Endothelial cell of umbilical vein (primary cell): Measurements from ENCODE around the gene FUT4.

ENCODE experiments used
- EZH2 ChIP-seq: IDR thresholded peaks from 2 replicates; pipeline ENCODE4 v1.6.1; 2012; ENCODE audit warnings: borderline replicate concordance, low read depth, mild to moderate bottlenecking, moderate library complexity, low read length, inconsistent platforms; ENCODE audit not compliant: severe bottlenecking
- TF ChIP-seq, protein P1 (sequence below), 2 donors: IDR thresholded peaks; 1 replicate in 1 of 2; 2 replicates in 1 of 2; pipeline ENCODE4 v1.5.1; 2011; ENCODE audit warnings: low read length in 2 of 2, mild to moderate bottlenecking in 2 of 2, moderate library complexity in 2 of 2, control low read depth in 1 of 2, inconsistent platforms in 1 of 2, low read depth in 1 of 2; ENCODE audit not compliant: insufficient read depth in 1 of 2; ENCODE audit errors: extremely low read depth in 1 of 2

DNA sequence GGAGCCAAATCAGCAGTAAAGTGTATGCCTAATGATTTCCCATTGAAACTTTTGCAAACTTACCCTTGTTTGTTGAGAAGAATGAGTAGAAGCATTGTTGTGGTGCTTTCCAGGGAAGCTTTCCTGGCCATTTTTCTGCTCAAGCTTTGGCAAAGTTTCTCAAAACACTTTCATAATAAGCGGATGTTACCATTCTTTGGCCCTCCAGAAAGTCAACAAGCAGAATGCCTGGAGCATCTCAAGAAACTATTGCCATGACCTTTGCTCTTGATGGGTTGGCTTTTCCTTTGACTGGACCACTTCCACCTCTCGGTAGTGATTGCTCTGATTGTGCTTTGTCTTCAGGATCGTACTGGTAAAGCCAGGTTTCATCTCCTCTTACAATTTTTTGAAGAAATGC lies 34.1 kb downstream of the FUT4 start:
- no peak for TF ChIP-seq EZH2
- TF ChIP-seq, protein P1, sequence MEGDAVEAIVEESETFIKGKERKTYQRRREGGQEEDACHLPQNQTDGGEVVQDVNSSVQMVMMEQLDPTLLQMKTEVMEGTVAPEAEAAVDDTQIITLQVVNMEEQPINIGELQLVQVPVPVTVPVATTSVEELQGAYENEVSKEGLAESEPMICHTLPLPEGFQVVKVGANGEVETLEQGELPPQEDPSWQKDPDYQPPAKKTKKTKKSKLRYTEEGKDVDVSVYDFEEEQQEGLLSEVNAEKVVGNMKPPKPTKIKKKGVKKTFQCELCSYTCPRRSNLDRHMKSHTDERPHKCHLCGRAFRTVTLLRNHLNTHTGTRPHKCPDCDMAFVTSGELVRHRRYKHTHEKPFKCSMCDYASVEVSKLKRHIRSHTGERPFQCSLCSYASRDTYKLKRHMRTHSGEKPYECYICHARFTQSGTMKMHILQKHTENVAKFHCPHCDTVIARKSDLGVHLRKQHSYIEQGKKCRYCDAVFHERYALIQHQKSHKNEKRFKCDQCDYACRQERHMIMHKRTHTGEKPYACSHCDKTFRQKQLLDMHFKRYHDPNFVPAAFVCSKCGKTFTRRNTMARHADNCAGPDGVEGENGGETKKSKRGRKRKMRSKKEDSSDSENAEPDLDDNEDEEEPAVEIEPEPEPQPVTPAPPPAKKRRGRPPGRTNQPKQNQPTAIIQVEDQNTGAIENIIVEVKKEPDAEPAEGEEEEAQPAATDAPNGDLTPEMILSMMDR (IDR thresholded peaks at IDR 0.05; ENCODE audit: extremely low read depth in 1 of 2, insufficient read depth in 1 of 2, low read depth in 1 of 2, low read length in 2 of 2): no peak
